T-helper 2 cell (primary cell): ENCODE measurements around the gene SH3GLB2.
"Not testable (repeated sequence)": the region's sequence is repeated elsewhere in the genome, so short reads cannot be mapped to it uniquely, and the experiment has no call there.

Experiments
- DNase-seq, 5 experiments: peaks; one replicate each; pipeline versions ENCODE4 v3.0.0 to v3.0.0-alpha.2; 2012 to 2022

Gene SH3GLB2

GRCh38 chr9:128992995-128993394 is 35.1 kb downstream of the SH3GLB2 start:
- no peak for DNase-seq

DNA sequence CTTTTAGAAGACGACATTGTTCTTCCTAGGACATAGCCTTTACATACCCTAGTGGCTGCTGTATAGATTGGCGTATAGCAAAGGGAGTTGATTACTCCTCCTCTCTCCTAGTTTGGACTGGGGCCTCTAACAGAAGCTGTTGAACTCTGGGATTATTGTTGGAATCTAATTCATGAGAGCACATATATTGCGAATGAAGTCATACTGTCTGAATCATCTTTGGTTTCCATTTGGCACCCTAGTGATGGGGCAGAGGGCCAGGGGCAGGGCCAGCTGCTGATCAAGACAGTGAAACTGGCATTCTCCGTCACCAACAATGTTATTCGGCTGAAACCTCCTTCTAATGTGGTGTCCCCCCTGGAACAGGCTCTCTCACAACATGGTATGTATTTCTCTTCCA is 40.3 kb downstream of the SH3GLB2 start:
- DNase-seq = no peak

DNA sequence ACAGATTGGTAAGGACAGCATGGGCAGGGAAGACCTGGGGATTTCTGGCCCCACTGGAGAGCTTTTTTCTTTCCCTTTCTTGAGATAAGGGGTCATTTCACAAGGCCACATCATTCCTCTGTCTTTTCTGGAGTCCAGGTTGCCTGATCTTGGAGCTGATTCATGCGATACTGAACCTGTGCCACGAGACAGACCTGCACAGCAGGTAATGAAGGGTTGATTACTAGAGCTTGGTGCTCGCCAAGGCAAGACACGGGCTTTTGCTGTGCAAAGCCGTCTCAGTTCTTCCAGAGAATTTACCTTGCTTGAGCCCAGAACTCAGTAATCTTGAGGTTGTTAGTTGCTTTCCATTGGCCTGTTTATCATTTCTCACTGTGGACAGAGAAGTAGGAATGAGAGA is 41.5 kb downstream of the SH3GLB2 start:
- no peak for DNase-seq

GRCh38 chr9:128983536-128983935 is 44.6 kb downstream of the SH3GLB2 start:
- DNase-seq = no peak

DNA sequence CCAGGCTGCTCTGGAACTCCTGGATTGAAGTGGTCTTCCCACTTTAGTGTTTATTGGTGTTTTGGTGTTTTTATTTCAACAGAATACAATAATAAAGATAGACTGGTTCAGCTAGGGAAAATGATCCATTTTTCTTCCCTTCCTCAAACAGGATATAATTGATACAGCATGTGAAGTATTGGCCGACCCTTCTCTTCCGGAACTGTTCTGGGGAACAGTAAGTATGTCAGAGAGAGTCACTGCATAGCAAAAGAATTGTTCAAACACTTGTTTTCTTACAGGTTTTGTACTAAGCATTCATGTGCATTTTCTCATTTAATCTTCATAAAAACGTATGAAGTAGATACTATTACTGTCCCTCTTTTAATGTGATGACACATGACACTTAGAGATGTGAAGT is 49.0 kb downstream of the SH3GLB2 start:
- no peak for DNase-seq

DNA sequence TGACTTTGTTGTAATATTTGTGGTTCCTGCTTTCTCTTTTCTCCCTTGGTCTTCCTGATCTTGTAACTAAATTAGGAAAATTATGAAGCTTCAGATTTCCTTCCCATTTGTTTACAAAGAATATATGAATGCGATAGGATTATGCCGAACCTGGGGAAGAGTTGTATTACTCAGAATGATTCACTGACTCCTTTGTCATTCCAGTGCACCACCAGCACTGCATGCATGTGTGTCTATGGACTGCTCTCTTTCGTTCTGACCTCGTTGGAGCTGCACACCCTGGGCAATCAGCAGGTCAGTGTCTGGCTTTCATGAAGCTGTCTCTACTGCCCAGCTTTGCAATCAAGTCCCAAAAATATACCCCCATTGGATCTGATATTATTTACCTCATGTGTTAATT is 55.2 kb downstream of the SH3GLB2 start:
- no peak for DNase-seq

GRCh38 chr9:128969491-128969890 is 58.6 kb downstream of the SH3GLB2 start:
- DNase-seq = no peak

GRCh38 chr9:128961403-128961802 is 66.7 kb downstream of the SH3GLB2 start:
- not testable (repeated sequence) for DNase-seq
